HG03175 (cell line): ENCODE measurements around the gene MDM1.

Experiments used
- ATAC-seq: cut with Tn5 transposase; IDR thresholded peaks from one replicate; pipeline ENCODE4 v1.9.1; 2021; ENCODE audit warnings: mild to moderate bottlenecking, moderate library complexity; ENCODE audit not compliant: unreplicated experiment

MDM1 gene

DNA sequence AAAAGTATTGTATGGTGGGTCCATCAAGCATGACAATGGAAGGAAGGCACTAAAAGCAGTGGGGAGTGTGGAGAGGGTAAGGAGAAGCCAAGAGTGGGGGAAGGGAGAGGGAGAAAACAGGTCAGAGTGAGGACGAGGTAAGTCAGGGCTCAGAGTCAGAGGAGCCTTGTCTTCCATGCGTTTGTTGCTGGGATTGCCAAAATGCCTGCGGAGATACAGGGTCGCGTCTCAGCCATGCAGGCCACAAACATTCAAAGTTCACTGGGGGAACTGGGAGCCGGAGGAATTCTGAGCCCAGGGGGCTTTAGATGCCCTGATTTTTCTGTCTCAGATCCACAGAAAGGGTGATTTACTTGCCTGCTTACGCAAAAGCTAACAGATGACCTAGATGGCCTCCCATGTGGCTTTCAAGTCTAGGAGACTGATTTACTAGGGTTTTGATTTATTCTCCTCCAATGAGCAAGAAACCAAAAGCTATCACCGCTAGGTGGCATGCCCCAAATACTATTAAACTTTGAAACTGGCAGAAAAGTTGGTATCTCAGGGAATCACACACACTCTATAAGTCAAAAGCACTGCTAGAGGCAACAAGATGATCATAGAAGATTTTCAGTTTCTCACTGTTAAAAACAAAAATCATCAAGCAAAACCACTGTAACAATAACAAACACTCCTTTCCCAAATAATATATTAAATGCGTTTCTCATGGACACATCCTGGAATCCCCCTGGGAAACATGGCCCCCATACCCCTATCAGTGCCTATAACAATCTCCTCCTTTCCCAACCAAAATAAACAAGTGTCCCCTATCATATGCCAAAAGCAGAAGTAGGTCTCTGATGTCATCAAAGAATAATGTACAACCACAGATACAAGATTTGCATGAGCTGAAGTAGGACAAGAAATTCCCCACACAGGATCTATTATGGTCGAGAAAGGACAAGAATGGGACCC, 26.6 kb upstream of the MDM1 start:
- peak; percentile 79 for ATAC-seq

DNA sequence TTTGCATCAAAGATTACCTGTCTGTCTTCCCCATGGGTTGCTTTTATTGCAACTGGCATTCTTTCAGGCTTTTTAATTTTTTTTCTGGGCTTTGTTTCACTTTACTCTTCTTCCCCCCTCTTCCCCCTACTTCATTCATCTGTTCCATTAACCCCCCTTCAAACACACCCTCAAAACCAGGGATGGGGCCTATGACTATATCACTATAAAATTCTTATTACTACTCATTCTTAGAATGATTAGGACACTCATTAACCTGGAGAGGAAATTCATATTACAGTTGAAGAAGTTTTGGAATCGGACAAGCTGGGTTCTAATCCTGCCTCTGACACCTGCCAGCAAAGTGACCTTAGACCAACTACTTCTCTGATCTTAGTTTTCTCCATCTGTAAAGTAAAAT, 24.8 kb upstream of the MDM1 start:
- ATAC-seq = no peak

GRCh38 chr12:68356060-68356695, 24.0 kb upstream of the MDM1 start:
- no peak for ATAC-seq

DNA sequence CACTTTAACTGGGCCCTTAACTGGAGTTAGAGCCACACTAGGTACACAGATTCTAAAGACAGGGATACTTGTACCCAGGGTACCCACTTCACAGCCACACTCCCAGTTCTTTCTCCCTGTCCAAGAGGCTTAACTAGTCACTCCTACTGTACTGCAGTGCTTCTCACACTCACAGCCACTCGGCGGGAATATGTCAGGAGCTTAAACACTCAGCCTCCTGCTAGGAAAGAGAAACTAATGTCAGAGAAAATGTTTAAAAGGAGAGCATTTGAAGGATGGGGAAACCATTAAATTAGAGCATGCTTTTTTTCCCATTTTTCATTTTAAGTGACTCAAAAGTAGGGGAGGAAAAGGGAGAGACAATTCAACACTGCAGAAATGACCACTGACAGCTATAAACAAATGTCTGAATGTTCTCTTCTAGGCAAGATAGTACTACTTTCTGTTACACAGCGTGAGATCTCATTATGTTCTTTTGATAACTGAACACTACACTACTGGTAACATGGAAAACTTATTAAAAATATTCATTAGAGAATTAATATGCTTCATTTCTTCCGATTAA, 22.9 kb upstream of the MDM1 start:
- no peak for ATAC-seq

DNA sequence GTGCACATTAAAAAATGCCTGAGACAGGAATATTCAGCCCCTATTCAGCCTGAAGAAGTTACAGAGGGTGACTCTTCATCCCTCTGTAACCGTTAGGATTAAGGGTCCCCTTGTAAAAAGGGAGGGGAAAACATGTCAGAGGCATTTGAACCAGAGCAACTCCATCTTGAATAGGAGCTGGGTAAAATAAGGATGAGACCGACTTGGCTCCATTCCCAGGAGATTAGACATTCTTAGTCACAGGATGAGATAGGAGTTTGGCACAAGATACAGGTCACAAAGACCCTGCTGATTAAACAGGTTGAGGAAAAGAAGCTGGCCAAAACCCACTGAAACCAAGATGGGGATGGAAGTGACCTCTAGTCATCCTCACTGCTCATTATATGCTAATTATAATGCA, 19.9 kb upstream of the MDM1 start:
- no peak for ATAC-seq

DNA sequence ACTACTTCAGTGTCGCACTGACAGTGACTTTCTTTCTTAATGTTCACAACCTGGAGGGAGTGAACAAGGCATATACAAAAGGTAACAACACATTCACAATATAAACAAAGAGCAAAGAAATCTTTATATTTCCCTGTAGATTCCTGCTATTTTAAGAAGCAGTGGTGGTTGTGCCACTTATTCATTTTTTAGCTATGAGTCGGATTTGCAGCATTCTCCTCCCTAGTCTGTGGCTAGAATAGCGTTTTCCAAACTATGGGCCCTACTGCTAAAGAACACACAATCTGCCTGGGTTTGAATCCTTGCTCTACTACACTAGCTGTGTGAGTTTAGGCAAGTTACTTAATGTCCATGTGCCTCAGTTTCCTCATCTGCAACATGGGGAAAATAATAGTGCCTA, 18.6 kb upstream of the MDM1 start:
- no peak for ATAC-seq

GRCh38 chr12:68349921-68350606, 17.9 kb upstream of the MDM1 start:
- no peak for ATAC-seq

- no peak for ATAC-seq
Observed at GRCh38 chr12:68349220-68349621, 17.1 kb upstream of the MDM1 start.

- no peak for ATAC-seq
Observed at GRCh38 chr12:68348419-68348818, 16.3 kb upstream of the MDM1 start.

DNA sequence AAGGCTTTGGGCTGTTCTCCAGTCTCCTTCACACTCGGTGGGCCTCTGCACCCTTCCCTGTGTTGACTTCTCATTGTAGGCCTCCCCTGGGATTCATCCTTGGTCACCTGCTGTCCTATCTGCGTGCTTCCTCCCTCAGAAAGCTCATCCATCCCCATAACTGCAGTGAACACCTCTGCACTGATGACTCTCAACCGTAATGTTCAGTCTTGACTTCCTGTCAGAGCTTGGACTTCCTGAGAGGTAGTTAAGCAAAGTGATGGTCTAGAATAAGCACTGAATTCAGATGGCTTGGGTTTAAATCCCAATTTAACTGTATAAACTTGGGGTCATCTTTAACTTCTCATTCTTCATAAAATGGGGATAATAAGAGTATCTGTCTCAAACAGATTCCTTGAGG, 13.6 kb upstream of the MDM1 start:
- no peak for ATAC-seq

GRCh38 chr12:68344126-68344525, 12.0 kb upstream of the MDM1 start:
- no peak for ATAC-seq

DNA sequence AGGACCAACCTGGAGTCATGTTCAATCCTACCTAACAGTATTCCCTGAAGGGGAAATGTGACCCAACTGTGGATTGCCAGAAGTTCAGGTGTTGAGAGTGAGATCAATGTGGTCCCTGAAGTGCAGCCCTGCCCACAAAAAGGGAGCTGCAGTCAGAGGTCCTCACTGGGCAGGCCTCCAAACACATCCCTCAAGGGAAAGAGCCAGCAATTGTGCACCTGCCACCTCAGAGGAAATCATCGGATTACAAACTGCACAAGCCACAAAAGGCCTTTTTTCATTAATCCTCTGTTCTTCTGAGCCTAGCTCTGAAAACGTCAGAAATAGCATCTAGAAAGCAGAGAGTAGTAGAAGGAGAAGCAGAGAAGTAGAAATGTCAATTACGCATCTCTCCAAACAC, 10.8 kb upstream of the MDM1 start:
- no peak for ATAC-seq

DNA sequence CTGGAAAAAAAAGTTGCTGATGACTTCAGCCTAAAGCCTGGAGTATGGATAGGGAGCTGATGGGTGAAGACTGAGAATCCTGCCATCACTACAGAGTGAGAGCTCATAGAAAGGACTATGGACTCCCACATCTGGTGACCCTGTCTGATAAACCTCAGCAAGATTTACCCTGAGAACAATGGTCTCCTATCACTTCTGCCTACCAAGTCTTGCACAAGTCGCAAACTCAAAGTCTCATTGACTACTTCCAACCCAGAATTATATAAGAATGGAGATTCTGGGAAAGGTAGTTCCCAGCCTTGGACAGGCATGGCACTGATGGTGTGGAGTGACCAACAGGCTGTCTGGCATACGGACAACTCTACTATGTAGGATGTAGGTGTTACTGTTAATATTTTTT, 9.7 kb upstream of the MDM1 start:
- no peak for ATAC-seq

- ATAC-seq = no peak
Observed at GRCh38 chr12:68340404-68341270, 8.5 kb upstream of the MDM1 start.

DNA sequence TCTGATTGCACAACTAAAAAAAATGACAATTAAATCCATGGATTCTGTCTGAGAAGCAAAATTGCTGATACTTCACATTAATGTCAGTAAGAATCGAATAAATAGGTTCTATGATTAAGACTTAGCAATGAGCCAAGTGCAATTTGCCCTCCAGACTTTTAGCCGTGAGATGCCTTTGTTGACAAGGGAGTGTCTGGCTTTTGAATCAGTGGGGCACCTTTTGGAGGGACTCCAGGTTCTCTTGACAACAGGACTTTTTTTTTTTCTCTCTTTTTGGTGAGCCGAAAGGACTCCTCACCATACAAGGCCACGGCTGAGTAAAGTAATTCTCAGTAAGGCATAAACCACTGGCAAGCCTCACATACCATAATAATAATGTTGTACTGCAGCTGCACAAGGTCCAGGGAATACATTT, 4.7 kb upstream of the MDM1 start:
- no peak for ATAC-seq

DNA sequence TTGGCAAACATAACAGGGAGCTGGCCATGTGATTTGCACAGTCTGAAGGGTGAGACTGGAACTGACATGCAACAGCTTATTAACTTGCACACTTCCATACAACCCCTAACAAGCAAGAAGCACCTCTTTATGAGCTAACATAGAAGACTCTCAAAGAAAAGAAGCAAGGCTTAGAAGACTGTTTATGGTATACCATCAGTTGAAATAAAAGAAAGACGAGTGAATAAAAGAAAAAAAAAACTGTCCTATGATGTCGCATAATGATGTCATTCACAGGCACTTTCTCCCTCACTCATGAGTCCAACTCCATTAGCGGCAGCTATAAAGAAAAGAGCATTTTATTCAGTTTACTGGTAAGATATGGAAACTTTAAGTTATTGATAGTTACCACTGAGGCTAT, 3.3 kb upstream of the MDM1 start:
- ATAC-seq = no peak

- no peak for ATAC-seq
Observed at GRCh38 chr12:68334132-68334531, 2.0 kb upstream of the MDM1 start.

- no peak for ATAC-seq
Observed at GRCh38 chr12:68332728-68333630, 817 bp upstream of the MDM1 start.

DNA sequence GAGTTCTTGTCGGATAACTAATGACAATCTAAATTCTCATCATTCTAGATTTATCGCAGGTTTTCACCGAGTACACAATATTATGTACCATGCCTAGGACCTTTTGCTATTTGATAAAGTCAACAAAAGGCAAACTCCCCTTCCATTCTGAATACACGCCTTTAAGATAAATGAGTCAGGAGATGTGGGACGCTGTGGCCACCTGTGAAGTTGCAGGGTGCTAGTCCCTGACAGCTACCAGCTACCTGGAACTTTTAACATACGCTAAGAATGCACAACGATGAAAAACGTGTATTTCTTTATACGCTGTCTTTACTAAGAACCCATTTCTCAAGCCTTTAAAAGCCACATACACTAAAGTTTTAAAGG, 678 bp downstream of the MDM1 start:
- ATAC-seq = no peak

GRCh38 chr12:68327896-68328295, 4.3 kb downstream of the MDM1 start:
- ATAC-seq = no peak
